Gastroesophageal sphincter (tissue), 3 donors: Measurements from ENCODE around the gene SMAD6.

Source experiments
- POLR2A ChIP-seq, 2 donors: fragments of 450-650 bp; IDR thresholded peaks; one replicate each; pipeline ENCODE4 v1.6.1; 2017; ENCODE audit warnings: antibody characterized with exemption in 2 of 2, mild to moderate bottlenecking in 2 of 2, moderate library complexity in 1 of 2
- TF ChIP-seq, protein P1 (sequence below), 4 experiments: fragments of 200-600 bp in 2 of 4; fragments of 450-650 bp in 2 of 4; sonication (generic) in 1 of 4; IDR thresholded peaks; one replicate each; pipeline ENCODE4 v1.5.1; 2017 to 2019; ENCODE audit warnings: antibody characterized with exemption in 4 of 4, mild to moderate bottlenecking in 2 of 4, moderate library complexity in 2 of 4

DNA sequence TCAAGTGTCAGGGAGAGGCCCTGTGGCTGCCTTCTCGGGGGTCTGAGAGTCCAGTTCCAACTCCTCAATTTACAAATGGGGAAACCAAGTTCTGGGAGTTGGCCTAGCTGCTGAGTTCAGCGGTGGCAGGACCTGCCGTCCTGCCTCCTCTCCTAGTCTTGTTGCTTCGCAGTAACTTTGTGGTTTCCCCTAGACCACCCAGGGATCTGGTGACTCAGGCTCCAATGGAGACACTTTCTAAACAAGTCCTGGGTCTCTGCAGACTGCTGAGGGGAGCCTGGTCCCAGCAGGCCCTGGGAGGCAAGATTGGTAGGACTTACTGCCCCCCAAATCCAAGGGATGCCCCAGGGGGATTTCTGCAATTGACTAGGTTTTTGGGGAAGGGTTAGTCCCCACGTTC lies 83.6 kb downstream of the SMAD6 start:
- TF ChIP-seq, protein P1, sequence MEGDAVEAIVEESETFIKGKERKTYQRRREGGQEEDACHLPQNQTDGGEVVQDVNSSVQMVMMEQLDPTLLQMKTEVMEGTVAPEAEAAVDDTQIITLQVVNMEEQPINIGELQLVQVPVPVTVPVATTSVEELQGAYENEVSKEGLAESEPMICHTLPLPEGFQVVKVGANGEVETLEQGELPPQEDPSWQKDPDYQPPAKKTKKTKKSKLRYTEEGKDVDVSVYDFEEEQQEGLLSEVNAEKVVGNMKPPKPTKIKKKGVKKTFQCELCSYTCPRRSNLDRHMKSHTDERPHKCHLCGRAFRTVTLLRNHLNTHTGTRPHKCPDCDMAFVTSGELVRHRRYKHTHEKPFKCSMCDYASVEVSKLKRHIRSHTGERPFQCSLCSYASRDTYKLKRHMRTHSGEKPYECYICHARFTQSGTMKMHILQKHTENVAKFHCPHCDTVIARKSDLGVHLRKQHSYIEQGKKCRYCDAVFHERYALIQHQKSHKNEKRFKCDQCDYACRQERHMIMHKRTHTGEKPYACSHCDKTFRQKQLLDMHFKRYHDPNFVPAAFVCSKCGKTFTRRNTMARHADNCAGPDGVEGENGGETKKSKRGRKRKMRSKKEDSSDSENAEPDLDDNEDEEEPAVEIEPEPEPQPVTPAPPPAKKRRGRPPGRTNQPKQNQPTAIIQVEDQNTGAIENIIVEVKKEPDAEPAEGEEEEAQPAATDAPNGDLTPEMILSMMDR (IDR thresholded peaks at IDR 0.05) = no peak
- TF ChIP-seq POLR2A (IDR thresholded peaks at IDR 0.05) = no peak
